SK-N-SH (cell line): Measurements from ENCODE around the gene COL15A1.
A peak's percentile ranks its signal among the peaks of the same experiment; 100 is the strongest.

Source experiments
- CTCF ChIP-seq: fragments of 200-600 bp; sonication (generic); IDR thresholded peaks from 2 replicates; pipeline ENCODE4 v1.6.1; 2017; ENCODE audit warnings: antibody characterized with exemption, mild to moderate bottlenecking, moderate library complexity
- ELF1 ChIP-seq: IDR thresholded peaks from 2 replicates; pipeline ENCODE4 v1.4.0; 2012
- NFIC ChIP-seq: IDR thresholded peaks from 2 replicates; pipeline ENCODE4 v1.4.0; 2012; ENCODE audit warnings: borderline replicate concordance
- POLR2AphosphoS5 ChIP-seq: IDR thresholded peaks from 2 replicates; pipeline ENCODE4 v1.6.1; 2012; ENCODE audit warnings: low read depth, low read length
- RFX5 ChIP-seq: IDR thresholded peaks from 2 replicates; pipeline ENCODE4 v1.6.1; 2012; ENCODE audit warnings: mild to moderate bottlenecking, improper control_type of control experiment, low read length
- TAF1 ChIP-seq: IDR thresholded peaks from 2 replicates; pipeline ENCODE4 v1.6.1; 2012; ENCODE audit warnings: low read depth, mild to moderate bottlenecking, low read length, moderate library complexity, borderline replicate concordance

DNA sequence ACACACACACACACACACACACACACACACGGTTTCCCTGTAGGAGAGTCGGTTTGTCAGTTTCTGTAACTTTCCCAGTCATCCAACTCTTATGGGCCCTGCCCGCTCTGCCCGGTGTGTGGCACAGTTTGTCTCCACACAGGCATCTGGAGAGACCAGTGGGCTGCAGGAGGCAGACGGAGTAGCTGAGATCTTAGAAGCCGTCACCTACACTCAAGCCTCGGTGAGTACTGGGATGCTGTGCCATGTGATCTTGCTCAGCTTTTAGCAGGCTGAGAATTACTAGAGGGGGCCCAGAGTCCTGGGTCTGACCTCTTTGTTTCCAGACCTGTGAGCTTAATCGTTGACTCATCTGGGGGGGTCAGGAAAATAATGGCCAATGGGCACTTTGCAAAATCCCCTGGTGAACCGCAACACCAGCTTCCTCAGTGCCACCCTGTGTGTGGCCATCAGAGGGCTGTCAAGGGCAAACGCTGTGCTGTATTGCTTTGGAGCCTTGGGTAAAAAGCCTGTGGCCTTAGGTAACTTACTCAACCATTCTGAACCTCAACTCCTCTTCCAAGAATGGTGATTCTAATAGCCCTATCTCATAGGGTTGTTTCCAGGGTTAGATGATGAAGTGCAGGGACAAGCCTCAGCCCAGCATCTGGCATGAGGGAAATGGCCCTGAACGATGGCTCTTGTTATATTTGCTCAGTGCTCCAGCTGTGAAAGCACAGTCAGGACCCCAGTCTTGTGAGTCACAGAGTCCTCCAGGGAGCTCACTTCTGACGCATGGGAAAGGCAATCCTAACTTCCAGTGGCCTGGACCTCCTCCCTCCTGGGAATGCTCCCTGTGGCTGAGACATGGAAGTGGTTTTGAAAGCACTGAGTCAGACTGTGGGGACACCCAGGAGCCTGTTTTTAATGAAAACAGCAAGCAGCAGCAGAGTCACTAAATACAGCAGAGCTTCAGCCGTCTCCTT lies 45.6 kb downstream of the COL15A1 start:
- TF ChIP-seq CTCF: peak; percentile 51
- TF ChIP-seq ELF1: no peak
- TF ChIP-seq POLR2AphosphoS5: no peak; the same call in 1 of the 2 replicates
- TF ChIP-seq NFIC: peak; percentile 64
- TF ChIP-seq TAF1: no peak
- TF ChIP-seq RFX5: no peak
